ENCODE data around the gene HS3ST2.
"Not testable (repeated sequence)": the region's sequence is repeated elsewhere in the genome, so short reads cannot be mapped to it uniquely, and the experiment has no call there.

Gene HS3ST2

DNA sequence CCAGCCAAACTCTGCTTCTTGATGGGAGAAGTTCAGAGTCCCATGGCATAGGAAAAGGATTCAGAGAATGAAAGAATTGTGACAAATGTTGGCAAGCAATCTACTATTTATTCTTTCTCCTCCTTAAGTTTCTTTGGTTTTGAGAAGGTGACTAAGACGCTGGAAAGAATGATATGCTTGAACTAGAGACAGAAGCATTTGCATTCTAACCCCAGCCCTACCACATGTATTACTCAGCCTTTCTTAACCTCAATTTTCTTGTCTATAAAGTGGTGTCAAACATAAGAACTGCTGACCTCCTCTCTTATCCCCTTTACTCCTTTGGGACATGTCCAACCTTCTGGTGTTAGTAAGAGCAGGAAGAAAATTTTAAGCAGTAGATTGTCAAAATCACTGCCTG lies 124.7 kb downstream of the HS3ST2 start:
- H3K27ac ChIP-seq, result no peak overlapping the region
- no peak for TF ChIP-seq ZFX (IDR thresholded peaks at IDR 0.05; ENCODE audit: borderline replicate concordance)
- TF ChIP-seq, protein P1, sequence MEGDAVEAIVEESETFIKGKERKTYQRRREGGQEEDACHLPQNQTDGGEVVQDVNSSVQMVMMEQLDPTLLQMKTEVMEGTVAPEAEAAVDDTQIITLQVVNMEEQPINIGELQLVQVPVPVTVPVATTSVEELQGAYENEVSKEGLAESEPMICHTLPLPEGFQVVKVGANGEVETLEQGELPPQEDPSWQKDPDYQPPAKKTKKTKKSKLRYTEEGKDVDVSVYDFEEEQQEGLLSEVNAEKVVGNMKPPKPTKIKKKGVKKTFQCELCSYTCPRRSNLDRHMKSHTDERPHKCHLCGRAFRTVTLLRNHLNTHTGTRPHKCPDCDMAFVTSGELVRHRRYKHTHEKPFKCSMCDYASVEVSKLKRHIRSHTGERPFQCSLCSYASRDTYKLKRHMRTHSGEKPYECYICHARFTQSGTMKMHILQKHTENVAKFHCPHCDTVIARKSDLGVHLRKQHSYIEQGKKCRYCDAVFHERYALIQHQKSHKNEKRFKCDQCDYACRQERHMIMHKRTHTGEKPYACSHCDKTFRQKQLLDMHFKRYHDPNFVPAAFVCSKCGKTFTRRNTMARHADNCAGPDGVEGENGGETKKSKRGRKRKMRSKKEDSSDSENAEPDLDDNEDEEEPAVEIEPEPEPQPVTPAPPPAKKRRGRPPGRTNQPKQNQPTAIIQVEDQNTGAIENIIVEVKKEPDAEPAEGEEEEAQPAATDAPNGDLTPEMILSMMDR (IDR thresholded peaks at IDR 0.05), result no peak

DNA sequence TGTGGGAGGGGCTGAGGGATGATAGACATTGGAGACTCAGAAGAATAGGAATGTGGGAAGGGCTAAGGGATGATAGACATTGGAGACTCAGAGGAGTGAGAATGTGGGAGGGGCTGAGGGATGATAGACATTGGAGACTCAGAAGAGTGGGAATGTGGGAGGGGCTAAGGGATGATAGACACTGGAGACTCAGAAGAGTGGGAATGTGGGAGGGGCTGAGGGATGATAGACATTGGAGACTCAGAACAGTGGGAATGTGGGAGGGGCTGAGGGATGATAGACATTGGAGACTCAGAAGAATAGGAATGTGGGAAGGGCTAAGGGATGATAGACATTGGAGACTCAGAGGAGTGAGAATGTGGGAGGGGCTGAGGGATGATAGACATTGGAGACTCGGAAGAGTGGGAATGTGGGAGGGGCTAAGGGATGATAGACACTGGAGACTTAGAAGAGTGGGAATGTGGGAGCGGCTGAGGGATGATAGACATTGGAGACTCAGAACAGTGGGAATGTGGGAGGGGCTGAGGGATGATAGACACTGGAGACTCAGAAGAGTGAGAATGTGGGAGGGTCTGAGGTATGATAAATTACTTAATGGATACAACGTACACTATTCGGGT lies 125.9 kb downstream of the HS3ST2 start:
- H3K27ac ChIP-seq, result not testable (repeated sequence)

DNA sequence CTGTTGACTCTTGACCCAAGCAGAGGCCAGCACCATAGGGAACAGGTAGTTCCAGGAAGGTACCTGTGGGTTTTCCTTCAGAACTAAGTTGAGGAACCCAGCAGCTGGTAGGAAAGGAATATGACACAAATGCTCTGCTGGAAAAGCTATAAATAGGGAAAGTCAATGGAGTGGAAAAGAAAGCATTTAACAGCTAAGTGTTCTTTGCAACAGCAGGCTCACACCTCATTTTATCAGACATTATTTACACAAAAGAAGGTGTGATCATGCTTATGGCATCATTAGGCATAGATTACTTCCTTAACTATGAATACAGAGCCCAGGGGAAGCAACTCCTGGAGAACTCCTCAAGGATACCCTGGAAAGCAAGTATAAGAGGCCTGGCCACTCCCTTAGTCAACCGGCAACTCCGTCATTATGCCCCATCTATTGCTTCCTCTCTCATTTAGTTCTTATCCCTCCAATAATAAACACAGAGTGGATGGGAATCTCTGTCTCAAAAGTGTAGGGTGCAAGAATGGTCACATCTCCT lies 128.1 kb downstream of the HS3ST2 start:
- no peak overlapping the region for H3K27ac ChIP-seq
- TF ChIP-seq, protein P1 (IDR thresholded peaks at IDR 0.05), result no peak
- TF ChIP-seq ZFX (IDR thresholded peaks at IDR 0.05; ENCODE audit: borderline replicate concordance), result no peak

DNA sequence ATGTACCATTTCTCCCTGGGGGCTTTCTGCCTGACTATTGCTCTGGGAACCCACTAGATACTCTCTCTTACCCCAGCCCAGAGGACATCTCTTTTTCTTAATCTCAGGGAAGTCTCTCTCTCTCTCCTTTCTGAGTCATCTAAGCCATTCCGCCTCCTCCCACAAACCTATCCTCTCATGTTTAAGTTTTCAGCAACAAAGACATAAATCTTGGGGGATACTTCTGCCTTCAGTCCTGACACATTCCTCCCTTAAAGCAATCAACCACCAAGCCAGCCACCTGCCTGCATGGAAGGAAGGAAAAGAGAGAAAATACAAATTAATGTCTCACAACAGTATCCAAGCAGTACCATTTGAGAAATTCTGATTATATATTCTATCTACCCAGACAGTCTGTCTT lies 128.8 kb downstream of the HS3ST2 start:
- no peak for TF ChIP-seq ZFX (IDR thresholded peaks at IDR 0.05; ENCODE audit: borderline replicate concordance)
- TF ChIP-seq, protein P1 (IDR thresholded peaks at IDR 0.05), result no peak

DNA sequence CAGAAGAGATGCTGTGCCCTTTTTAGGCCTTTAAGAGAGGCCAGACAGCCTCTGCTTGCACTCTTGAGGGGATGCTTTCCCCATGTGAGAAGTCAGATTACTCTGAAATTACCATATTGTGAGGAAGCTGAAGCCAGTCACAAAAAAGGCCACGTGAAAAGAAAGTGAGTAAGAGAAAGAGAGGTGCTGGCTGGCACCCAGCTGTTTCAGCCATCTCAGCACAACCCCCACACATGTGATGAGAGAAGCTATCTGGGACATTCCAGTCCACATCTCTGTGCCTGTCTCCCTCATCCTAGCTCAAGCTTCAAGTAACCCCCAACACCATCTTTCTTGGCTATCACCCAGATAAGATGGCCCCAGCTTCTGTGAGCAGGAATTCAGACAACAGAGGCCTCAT lies 131.4 kb downstream of the HS3ST2 start:
- H3K27ac ChIP-seq, result no peak overlapping the region
- TF ChIP-seq, protein P1 (IDR thresholded peaks at IDR 0.05), result no peak
- no peak for TF ChIP-seq ZFX (IDR thresholded peaks at IDR 0.05; ENCODE audit: borderline replicate concordance)

More for the DNA sequence above, 128.8 kb downstream of the HS3ST2 start:
- H3K27ac ChIP-seq, result no peak overlapping the region

DNA sequence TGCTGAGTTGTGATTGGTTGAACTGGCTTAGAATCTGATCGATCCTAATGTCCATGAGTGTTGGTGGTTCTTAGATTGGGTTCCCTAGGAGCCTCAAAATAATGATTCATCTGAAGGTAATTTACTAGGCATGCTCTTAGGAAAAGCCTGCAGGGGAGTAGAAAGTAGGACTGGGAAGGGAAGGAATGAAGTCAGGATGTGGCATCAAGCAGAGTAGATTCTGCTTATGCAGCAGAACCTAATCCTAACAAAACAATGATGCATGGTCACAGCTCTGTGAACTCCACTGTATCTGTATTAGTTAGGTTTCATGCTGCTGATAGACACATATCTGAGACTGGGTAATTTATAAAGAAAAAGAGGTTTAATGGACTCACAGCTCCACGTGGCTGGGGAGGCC lies 132.5 kb downstream of the HS3ST2 start:
- TF ChIP-seq ZFX (IDR thresholded peaks at IDR 0.05; ENCODE audit: borderline replicate concordance), result no peak
- TF ChIP-seq, protein P1 (IDR thresholded peaks at IDR 0.05), result no peak
- H3K27ac ChIP-seq, result no peak overlapping the region

DNA sequence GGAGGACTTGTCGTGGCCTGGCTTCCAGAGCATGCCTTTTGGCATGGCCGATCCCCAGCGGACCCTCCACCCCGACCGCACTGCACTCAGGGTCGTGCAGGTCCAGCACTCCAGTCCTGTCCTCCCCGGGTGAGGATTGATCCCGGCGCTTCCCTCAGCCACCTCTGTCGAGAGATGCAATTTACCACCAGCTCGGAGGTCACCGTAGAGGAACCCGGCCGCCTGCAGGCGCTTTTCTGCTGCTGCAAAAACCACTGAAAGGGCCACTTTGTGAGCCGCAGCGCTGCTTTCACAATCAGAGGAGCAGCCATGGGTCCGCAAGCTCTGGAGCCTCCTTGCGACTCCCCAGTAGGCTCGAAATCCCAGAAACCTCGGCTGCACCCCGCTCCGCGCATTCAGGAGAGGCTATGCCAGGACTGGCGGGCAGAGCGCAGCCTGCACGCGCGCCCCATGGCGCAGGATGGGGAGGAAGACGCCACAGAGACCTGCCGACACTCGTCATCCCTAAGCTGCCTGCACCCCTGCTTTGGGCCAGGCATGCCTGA lies 134.2 kb downstream of the HS3ST2 start:
- H3K27ac ChIP-seq, result no peak overlapping the region
- TF ChIP-seq, protein P1 (IDR thresholded peaks at IDR 0.05), result no peak
- no peak for TF ChIP-seq ZFX (IDR thresholded peaks at IDR 0.05; ENCODE audit: borderline replicate concordance)
